Measurements from ENCODE around the gene RMDN2. TPM values are rescaled to one million over a fixed set of nuclear protein-coding genes. Genes with fewer than 3 reads are reported as not detected.

Gene RMDN2
- total and polyA plus RNA-seq, 10 of the 15 experiments (the other 5 are each of a cell fraction or from before 2014, with no cell fraction given): 2.6 to 12.4 (median 9.2) TPM

- DNase-seq (ENCODE audit: low read depth, low spot score) (no peak), FAIRE-seq (no peak), ATAC-seq (no peak)
- SMC1A ChIA-PET (ENCODE audit: uncharacterized antibody, unreplicated experiment): interaction anchor here (0.6 to 1.5 kb wide), 5 partner anchors 15 to 512 kb away, joined by 3 to 5 read pairs (median 4); no protein-coding TSS in a partner anchor
- Histone ChIP-seq H3K27ac (ENCODE audit: control insufficient read depth, insufficient read depth) (no peak overlapping the region), H4K20me1 (ENCODE audit: control insufficient read depth, insufficient read depth) (no peaks in the 10 kb centered on the region), H3K4me1 (ENCODE audit: control insufficient read depth, insufficient read depth, low read length) (no peaks in the 10 kb centered on the region), H3K4me3 (no peak overlapping the region), H2AFZ (ENCODE audit: control insufficient read depth, low read depth, low read length) (no peak overlapping the region), H3K9me3 (replicated peaks; ENCODE audit: control insufficient read depth, insufficient read depth, low read length) (no peaks in the 10 kb centered on the region), H3K9ac (ENCODE audit: control insufficient read depth, insufficient read depth, low read length) (no peak overlapping the region), H3K36me3 (ENCODE audit: control insufficient read depth in 2 of 2, insufficient read depth in 2 of 2, low read length in 1 of 2) (no peaks in the 10 kb centered on the region), H3K4me2 (ENCODE audit: control insufficient read depth, insufficient read depth) (no peak overlapping the region), H3K79me2 (ENCODE audit: control insufficient read depth, insufficient read depth, low read length) (no peaks in the 10 kb centered on the region), H3K27me3 (replicated peaks in 1 of 2; ENCODE audit: control insufficient read depth in 2 of 2, insufficient read depth in 2 of 2, low read length in 1 of 2) (no peaks in the 10 kb centered on the region)
- intact Hi-C loops (cut with micrococcal nuclease; ENCODE audit: unreplicated experiment) (no loop called here), in situ Hi-C loops (cut with MboI) (no loop called here)
- WGBS (ENCODE audit: insufficient coverage, insufficient replicate concordance, low lambda C conversion rate, missing lambda C conversion rate): 35% methylated on average over 1 of the region's 1 CpG
- POLR2A ChIA-PET: no interaction called here
- no TSS peak for BruUV-seq (replicated peaks)
- TF ChIP-seq HCFC1 (IDR thresholded peaks at IDR 0.05; ENCODE audit: low read length) (no peak), CBX5 (IDR thresholded peaks at IDR 0.05; ENCODE audit: low read depth) (no peak), SMARCA5 (IDR thresholded peaks at IDR 0.05) (no peak), SUZ12 (IDR thresholded peaks at IDR 0.05; ENCODE audit: unreplicated experiment) (no peak), PAX5 (IDR thresholded peaks at IDR 0.05; ENCODE audit: borderline replicate concordance, low read depth, low read length) (no peak), RAD21 (IDR thresholded peaks at IDR 0.05; ENCODE audit: insufficient read depth, low read depth, low read length) (no peak), BMI1 (IDR thresholded peaks at IDR 0.05; ENCODE audit: borderline replicate concordance) (no peak), IKZF2 (IDR thresholded peaks at IDR 0.05) (no peak), POLR2A (IDR thresholded peaks at IDR 0.05; ENCODE audit: low read depth, low read length) (no peak), SMAD5 (IDR thresholded peaks at IDR 0.05; ENCODE audit: low read depth) (no peak)
- CTCF ChIA-PET: interaction anchor here (0.6 to 1.3 kb wide), 2 partner anchors 263 to 379 kb away, joined by 3 to 4 read pairs; no protein-coding TSS in a partner anchor
- RAD21 ChIA-PET (ENCODE audit: unreplicated experiment): interaction anchor here (1.1 kb wide), 1 partner anchor 41 kb away, joined by 3 read pairs; no protein-coding TSS in a partner anchor
Observed at GRCh38 chr2:37997629-37998028, 72.5 kb downstream of the RMDN2 start.
